Measurements from ENCODE around the gene SLC25A41. TPM values are rescaled to one million over a fixed set of nuclear protein-coding genes. Genes with fewer than 3 reads are reported as not detected.

SLC25A41 gene
- total and polyA plus RNA-seq, 9 of the 15 experiments (the other 6 are each of a cell fraction or from before 2014, with no cell fraction given), result 0.08 to 4.2 (median 1.6) TPM

DNA sequence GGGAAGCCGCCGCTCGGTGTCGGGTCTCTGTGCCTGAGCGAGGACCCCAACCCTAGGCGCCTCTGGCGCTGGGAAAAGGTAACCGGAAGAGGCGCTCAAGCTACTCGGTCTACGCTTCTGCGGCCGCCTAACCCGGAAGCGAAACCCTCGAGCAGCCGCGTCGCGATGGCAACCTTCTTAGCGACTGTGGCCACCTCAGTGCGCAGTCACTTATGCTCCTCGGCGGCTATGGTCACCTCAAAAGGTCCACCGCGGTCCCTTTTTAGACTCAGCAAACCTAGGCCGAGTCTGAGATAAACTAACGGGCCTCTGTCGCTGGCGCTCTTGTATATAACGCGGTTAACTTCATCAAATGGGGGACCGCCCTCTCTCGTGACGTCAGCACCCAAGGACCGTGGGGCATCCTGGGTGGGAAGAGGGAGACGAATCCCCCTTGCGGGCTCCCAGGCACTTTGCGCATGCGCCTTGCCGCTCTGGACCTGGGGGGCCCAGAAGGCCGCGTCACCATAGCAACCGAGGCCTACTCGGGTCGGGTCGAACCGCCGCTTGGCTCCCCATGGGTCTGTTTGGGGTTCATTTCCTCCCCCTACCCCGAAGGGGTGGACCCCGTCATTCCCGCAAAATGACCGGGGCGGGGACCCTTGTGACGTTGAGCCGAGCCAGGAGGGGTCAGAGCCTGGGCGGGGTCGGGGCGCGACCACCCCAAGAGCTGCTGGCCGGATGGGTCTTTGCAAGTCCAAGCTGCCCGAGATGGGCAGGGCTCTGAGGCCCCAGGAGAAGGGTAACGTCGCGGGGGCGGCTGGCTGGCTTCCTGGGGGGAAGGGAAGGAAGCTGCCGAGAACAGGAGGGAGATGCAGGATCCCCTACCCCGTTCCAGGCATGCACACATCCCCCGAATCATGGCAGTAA is 40.2 kb downstream of the SLC25A41 start, which contains the start of gene GTF2F1 (continued):
- TF ChIP-seq, protein P1, sequence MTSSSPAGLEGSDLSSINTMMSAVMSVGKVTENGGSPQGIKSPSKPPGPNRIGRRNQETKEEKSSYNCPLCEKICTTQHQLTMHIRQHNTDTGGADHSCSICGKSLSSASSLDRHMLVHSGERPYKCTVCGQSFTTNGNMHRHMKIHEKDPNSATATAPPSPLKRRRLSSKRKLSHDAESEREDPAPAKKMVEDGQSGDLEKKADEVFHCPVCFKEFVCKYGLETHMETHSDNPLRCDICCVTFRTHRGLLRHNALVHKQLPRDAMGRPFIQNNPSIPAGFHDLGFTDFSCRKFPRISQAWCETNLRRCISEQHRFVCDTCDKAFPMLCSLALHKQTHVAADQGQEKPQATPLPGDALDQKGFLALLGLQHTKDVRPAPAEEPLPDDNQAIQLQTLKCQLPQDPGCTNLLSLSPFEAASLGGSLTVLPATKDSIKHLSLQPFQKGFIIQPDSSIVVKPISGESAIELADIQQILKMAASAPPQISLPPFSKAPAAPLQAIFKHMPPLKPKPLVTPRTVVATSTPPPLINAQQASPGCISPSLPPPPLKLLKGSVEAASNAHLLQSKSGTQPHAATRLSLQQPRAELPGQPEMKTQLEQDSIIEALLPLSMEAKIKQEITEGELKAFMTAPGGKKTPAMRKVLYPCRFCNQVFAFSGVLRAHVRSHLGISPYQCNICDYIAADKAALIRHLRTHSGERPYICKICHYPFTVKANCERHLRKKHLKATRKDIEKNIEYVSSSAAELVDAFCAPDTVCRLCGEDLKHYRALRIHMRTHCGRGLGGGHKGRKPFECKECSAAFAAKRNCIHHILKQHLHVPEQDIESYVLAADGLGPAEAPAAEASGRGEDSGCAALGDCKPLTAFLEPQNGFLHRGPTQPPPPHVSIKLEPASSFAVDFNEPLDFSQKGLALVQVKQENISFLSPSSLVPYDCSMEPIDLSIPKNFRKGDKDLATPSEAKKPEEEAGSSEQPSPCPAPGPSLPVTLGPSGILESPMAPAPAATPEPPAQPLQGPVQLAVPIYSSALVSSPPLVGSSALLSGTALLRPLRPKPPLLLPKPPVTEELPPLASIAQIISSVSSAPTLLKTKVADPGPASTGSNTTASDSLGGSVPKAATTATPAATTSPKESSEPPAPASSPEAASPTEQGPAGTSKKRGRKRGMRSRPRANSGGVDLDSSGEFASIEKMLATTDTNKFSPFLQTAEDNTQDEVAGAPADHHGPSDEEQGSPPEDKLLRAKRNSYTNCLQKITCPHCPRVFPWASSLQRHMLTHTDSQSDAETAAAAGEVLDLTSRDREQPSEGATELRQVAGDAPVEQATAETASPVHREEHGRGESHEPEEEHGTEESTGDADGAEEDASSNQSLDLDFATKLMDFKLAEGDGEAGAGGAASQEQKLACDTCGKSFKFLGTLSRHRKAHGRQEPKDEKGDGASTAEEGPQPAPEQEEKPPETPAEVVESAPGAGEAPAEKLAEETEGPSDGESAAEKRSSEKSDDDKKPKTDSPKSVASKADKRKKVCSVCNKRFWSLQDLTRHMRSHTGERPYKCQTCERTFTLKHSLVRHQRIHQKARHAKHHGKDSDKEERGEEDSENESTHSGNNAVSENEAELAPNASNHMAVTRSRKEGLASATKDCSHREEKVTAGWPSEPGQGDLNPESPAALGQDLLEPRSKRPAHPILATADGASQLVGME (CRISPR knock-in tag; IDR thresholded peaks at IDR 0.05), result no peak
- TF ChIP-seq, protein P2, sequence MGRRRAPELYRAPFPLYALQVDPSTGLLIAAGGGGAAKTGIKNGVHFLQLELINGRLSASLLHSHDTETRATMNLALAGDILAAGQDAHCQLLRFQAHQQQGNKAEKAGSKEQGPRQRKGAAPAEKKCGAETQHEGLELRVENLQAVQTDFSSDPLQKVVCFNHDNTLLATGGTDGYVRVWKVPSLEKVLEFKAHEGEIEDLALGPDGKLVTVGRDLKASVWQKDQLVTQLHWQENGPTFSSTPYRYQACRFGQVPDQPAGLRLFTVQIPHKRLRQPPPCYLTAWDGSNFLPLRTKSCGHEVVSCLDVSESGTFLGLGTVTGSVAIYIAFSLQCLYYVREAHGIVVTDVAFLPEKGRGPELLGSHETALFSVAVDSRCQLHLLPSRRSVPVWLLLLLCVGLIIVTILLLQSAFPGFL (CRISPR knock-in tag; IDR thresholded peaks at IDR 0.05), result peak; percentile 92; the same call in 1 of the 2 replicates
- TF ChIP-seq, protein P3, sequence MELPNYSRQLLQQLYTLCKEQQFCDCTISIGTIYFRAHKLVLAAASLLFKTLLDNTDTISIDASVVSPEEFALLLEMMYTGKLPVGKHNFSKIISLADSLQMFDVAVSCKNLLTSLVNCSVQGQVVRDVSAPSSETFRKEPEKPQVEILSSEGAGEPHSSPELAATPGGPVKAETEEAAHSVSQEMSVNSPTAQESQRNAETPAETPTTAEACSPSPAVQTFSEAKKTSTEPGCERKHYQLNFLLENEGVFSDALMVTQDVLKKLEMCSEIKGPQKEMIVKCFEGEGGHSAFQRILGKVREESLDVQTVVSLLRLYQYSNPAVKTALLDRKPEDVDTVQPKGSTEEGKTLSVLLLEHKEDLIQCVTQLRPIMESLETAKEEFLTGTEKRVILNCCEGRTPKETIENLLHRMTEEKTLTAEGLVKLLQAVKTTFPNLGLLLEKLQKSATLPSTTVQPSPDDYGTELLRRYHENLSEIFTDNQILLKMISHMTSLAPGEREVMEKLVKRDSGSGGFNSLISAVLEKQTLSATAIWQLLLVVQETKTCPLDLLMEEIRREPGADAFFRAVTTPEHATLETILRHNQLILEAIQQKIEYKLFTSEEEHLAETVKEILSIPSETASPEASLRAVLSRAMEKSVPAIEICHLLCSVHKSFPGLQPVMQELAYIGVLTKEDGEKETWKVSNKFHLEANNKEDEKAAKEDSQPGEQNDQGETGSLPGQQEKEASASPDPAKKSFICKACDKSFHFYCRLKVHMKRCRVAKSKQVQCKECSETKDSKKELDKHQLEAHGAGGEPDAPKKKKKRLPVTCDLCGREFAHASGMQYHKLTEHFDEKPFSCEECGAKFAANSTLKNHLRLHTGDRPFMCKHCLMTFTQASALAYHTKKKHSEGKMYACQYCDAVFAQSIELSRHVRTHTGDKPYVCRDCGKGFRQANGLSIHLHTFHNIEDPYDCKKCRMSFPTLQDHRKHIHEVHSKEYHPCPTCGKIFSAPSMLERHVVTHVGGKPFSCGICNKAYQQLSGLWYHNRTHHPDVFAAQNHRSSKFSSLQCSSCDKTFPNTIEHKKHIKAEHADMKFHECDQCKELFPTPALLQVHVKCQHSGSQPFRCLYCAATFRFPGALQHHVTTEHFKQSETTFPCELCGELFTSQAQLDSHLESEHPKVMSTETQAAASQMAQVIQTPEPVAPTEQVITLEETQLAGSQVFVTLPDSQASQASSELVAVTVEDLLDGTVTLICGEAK (IDR thresholded peaks at IDR 0.05), result peak; percentile 95
- TF ChIP-seq, protein P3 (CRISPR knock-in tag; IDR thresholded peaks at IDR 0.05), result no peak
- TF ChIP-seq KLF13 (tag; IDR thresholded peaks at IDR 0.05; ENCODE audit: borderline replicate concordance, low read depth), result peak; percentile 47; the same call in 1 of the 2 replicates
- TF ChIP-seq HDAC2 (IDR thresholded peaks at IDR 0.05), result peak; percentile 47; the same call in 1 of the 2 replicates
- peak; percentile 67; the same call in 1 of the 2 replicates for TF ChIP-seq ZNF143 (CRISPR knock-in tag; IDR thresholded peaks at IDR 0.05)
- TF ChIP-seq KAT7 (CRISPR knock-in tag; IDR thresholded peaks at IDR 0.05; ENCODE audit: borderline replicate concordance), result peak; percentile 79; the same call in 1 of the 2 replicates
- TF ChIP-seq XRCC5 (IDR thresholded peaks at IDR 0.05; ENCODE audit: low read depth, low read length), result 0 out of 2 replicates have a peak, but pooled peaks have one; percentile 11
- TF ChIP-seq CSDE1 (IDR thresholded peaks at IDR 0.05), result peak in 1 of 2 experiments; percentile 90; a peak in 2 of 4 replicates
